ENCODE data around the gene CR1L.

DNA sequence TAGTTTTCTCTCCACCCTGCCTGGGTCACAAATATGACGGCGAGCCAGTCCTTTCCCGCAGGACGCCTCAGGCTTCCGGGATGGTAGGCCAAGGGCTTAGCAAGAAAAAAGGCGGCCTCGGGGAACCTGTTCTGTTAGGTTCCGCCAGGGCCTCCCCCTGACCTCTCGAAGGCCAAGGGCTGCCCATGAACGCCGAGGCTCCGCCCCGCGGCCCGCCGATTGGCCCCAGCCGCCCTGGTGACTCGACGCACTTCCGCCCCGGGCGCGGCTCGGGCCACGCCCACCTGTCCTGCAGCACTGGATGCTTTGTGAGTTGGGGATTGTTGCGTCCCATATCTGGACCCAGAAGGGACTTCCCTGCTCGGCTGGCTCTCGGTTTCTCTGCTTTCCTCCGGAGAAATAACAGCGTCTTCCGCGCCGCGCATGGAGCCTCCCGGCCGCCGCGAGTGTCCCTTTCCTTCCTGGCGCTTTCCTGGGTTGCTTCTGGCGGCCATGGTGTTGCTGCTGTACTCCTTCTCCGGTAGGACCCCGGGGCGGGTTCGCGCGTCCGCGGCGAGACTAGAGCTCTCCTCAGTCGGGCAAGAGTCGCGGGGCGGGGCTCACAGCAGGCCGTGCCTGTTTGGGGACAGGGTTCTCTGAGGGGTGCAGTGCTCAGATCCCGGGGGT lies 107.0 kb downstream of the CR1L start, which contains the start of gene CD46:
- TF ChIP-seq, protein P1, sequence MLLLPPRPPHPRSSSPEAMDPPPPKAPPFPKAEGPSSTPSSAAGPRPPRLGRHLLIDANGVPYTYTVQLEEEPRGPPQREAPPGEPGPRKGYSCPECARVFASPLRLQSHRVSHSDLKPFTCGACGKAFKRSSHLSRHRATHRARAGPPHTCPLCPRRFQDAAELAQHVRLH (tag by site-specific recombination; IDR thresholded peaks at IDR 0.05) = no peak
- TF ChIP-seq CTCF (tag by site-specific recombination; IDR thresholded peaks at IDR 0.05) (no peak; the same call in 1 of the 2 replicates), ZNF561 (tag by site-specific recombination; IDR thresholded peaks at IDR 0.05; ENCODE audit: borderline replicate concordance) (no peak), ZNF174 (tag by site-specific recombination; IDR thresholded peaks at IDR 0.05) (no peak), ZNF785 (tag by site-specific recombination; IDR thresholded peaks at IDR 0.05) (no peak), ZNF311 (tag by site-specific recombination; IDR thresholded peaks at IDR 0.05; ENCODE audit: borderline replicate concordance) (no peak), TSHZ1 (tag by site-specific recombination; IDR thresholded peaks at IDR 0.05; ENCODE audit: borderline replicate concordance) (no peak), ZNF366 (tag by site-specific recombination; conservative IDR thresholded peaks at IDR 0.05) (no peak), ZNF404 (tag by site-specific recombination; IDR thresholded peaks at IDR 0.05) (no peak), ZNF596 (tag by site-specific recombination; IDR thresholded peaks at IDR 0.05) (no peak), ZNF624 (tag by site-specific recombination; IDR thresholded peaks at IDR 0.05) (no peak), ZNF121 (tag by site-specific recombination; IDR thresholded peaks at IDR 0.05) (no peak)
